ENCODE results near the gene RMND1. TPM values are rescaled to one million over a fixed set of nuclear protein-coding genes. Genes with fewer than 3 reads are reported as not detected.

Gene RMND1
- total and polyA plus RNA-seq, 2 of the 13 experiments (the other 11 are each of a cell fraction or from before 2014, with no cell fraction given): 34.0 to 72.5 TPM

GRCh38 chr6:151451950-151452749, at the start of gene RMND1 (continued):
- no peak for TF ChIP-seq FOXO4 (CRISPR knock-in tag; conservative IDR thresholded peaks at IDR 0.05)
- peak; percentile 96 for TF ChIP-seq THAP11 (CRISPR knock-in tag; IDR thresholded peaks at IDR 0.05)
- TF ChIP-seq JUN (CRISPR knock-in tag; IDR thresholded peaks at IDR 0.05): peak; percentile 90
- TF ChIP-seq SNAPC4 (CRISPR knock-in tag; IDR thresholded peaks at IDR 0.05): peak; percentile 95
- TF ChIP-seq ONECUT2 (CRISPR knock-in tag; IDR thresholded peaks at IDR 0.05): peak; percentile 55
- TF ChIP-seq AKAP8 (CRISPR knock-in tag; IDR thresholded peaks at IDR 0.05): no peak; the same call in 1 of the 2 replicates
- no peak for TF ChIP-seq TCF7L2 (IDR thresholded peaks at IDR 0.05; ENCODE audit: low read depth, low read length)
- TF ChIP-seq ZNF30 (CRISPR knock-in tag; IDR thresholded peaks at IDR 0.05): peak; percentile 35; the same call in 1 of the 2 replicates
- TF ChIP-seq ETV6 (CRISPR knock-in tag; conservative IDR thresholded peaks at IDR 0.05): peak; percentile 98
- no peak; a peak in 1 of 4 replicates for TF ChIP-seq MAFK (conservative IDR thresholded peaks at IDR 0.05 in 1 of 2, IDR thresholded peaks at IDR 0.05 in 1 of 2; ENCODE audit: low read length in 2 of 2)
- TF ChIP-seq ARNTL (CRISPR knock-in tag; IDR thresholded peaks at IDR 0.05): peak; percentile 99
- TF ChIP-seq GPN1 (CRISPR knock-in tag; IDR thresholded peaks at IDR 0.05; ENCODE audit: borderline replicate concordance): no peak
- peak; percentile 97 for TF ChIP-seq ZNF615 (CRISPR knock-in tag; IDR thresholded peaks at IDR 0.05; ENCODE audit: borderline replicate concordance)
- peak; percentile 96 for TF ChIP-seq HDAC2 (CRISPR knock-in tag; IDR thresholded peaks at IDR 0.05)
- peak; percentile 95; the same call in 1 of the 2 replicates for TF ChIP-seq ZNF235 (CRISPR knock-in tag; IDR thresholded peaks at IDR 0.05; ENCODE audit: borderline replicate concordance)
- TF ChIP-seq HES4 (CRISPR knock-in tag; IDR thresholded peaks at IDR 0.05; ENCODE audit: borderline replicate concordance): peak; percentile 65; the same call in 1 of the 2 replicates
- peak; percentile 99 for TF ChIP-seq SMYD3 (CRISPR knock-in tag; IDR thresholded peaks at IDR 0.05)
- no peak for TF ChIP-seq HNRNPK (IDR thresholded peaks at IDR 0.05; ENCODE audit: low read depth, low read length, poor library complexity, severe bottlenecking)
- TF ChIP-seq ZNF503 (CRISPR knock-in tag; IDR thresholded peaks at IDR 0.05): peak; percentile 96
- peak; percentile 60; the same call in 1 of the 2 replicates for TF ChIP-seq NR2F6 (IDR thresholded peaks at IDR 0.05)
- TF ChIP-seq NR2F6 (CRISPR knock-in tag; IDR thresholded peaks at IDR 0.05): peak; percentile 81
- TF ChIP-seq ZNF44 (CRISPR knock-in tag; IDR thresholded peaks at IDR 0.05): peak; percentile 32
- TF ChIP-seq NPAS2 (CRISPR knock-in tag; IDR thresholded peaks at IDR 0.05; ENCODE audit: borderline replicate concordance): peak; percentile 96

Data from HepG2 (cell line).